ENCODE measurements around the gene COPG2.

Gene COPG2

GRCh38 chr7:130481898-130482297, 186.7 kb downstream of the COPG2 start:
- Histone ChIP-seq H3K27me3 (peaks cover 27% of the 10 kb centered on the region), H3K27ac (no peak overlapping the region), H3K36me3 (no peaks in the 10 kb centered on the region), H3K9me3 (no peaks in the 10 kb centered on the region), H3K4me3 (ENCODE audit: low read depth in 1 of 2, low read length in 1 of 2) (no peak overlapping the region), H3K4me1 (ENCODE audit: control insufficient read depth in 1 of 2, insufficient read depth in 1 of 2, low read depth in 1 of 2, low read length in 1 of 2) (peaks cover 9 to 12% of the 10 kb centered on the region in 2 experiments)
- TF ChIP-seq CTCF (IDR thresholded peaks at IDR 0.05) = no peak

GRCh38 chr7:130479716-130480400, 188.7 kb downstream of the COPG2 start:
- H3K27me3 ChIP-seq = peaks cover 7% of the 10 kb centered on the region
- H3K9me3 ChIP-seq = no peaks in the 10 kb centered on the region
- no peak overlapping the region for H3K27ac ChIP-seq
- H3K4me1 ChIP-seq (ENCODE audit: control insufficient read depth in 1 of 2, insufficient read depth in 1 of 2, low read depth in 1 of 2, low read length in 1 of 2) = no peaks in the 10 kb centered on the region
- no peak overlapping the region for H3K4me3 ChIP-seq (ENCODE audit: low read depth in 1 of 2, low read length in 1 of 2)
- TF ChIP-seq CTCF (IDR thresholded peaks at IDR 0.05) = no peak
- H3K36me3 ChIP-seq = no peaks in the 10 kb centered on the region

DNA sequence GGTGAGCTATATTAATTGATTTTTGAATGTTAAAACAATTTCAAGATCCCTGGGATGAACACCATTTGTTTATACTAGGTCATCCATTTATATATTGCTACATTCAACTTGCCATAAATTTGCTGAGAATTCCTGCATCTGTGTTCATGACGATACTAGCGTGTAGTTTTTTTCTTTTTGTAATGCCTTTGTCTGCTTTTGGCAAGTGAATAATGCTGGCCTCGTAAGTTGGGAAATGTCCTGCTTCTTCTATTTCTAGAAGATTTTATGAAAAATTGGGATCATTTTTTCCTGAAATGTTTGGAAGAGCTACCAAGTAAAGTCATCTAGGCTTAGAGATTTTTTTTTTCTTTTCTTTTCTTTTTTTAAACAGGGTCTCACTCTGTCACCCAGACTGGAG, 189.6 kb downstream of the COPG2 start:
- Histone ChIP-seq H3K4me1 (ENCODE audit: control insufficient read depth in 1 of 2, insufficient read depth in 1 of 2, low read depth in 1 of 2, low read length in 1 of 2) (no peaks in the 10 kb centered on the region), H3K27me3 (no peaks in the 10 kb centered on the region), H3K9me3 (no peaks in the 10 kb centered on the region), H3K27ac (no peak overlapping the region), H3K4me3 (ENCODE audit: low read depth in 1 of 2, low read length in 1 of 2) (no peak overlapping the region), H3K36me3 (no peaks in the 10 kb centered on the region)
- TF ChIP-seq CTCF (IDR thresholded peaks at IDR 0.05) = no peak

DNA sequence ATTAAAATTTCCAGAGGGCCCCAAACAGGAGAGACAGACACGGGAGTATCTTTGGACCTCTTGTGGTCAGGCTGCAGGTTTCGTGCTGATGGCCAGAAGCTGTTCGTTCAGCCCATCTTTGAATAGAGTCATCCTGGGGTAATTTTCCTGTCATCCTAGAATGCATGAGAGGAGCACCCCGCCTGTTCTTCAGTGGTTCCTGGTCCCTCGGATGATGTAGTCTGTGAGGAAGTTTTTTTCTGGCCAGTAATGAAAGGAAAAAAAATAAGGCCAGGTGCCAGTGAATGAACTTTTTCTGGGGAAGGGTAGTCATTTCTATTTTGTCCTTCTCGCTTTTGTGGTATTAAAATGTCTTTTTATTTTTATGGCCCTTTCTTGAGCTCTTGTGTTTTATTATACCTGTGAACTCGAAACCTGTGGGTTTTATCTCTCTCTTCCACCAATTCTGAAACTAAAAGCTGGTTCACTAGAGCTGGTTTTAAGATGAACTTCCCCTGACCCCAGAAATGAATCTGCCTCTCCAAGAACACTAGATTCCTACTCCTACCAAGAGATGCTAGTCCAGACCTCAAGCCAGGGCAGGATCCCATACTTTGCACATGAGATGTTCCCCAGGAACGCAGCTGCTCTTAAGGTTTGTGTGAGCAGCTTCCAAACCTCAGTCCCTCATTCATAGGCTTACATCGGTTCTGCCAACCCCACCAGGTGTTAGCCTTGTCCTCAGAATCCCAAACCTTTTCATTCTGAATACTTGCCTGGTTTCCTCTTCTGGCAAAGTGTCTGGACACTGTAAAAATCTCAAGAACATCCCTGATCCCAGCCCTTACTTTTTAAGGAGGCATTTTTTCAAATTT, 192.0 kb downstream of the COPG2 start:
- H3K4me3 ChIP-seq (ENCODE audit: low read depth in 1 of 2, low read length in 1 of 2) = no peak overlapping the region
- H3K27ac ChIP-seq = no peak overlapping the region
- H3K4me1 ChIP-seq (ENCODE audit: control insufficient read depth in 1 of 2, insufficient read depth in 1 of 2, low read depth in 1 of 2, low read length in 1 of 2) = peaks cover 10 to 14% of the 10 kb centered on the region in 2 experiments
- no peak for TF ChIP-seq CTCF (IDR thresholded peaks at IDR 0.05)
- no peaks in the 10 kb centered on the region for H3K9me3 ChIP-seq
- no peaks in the 10 kb centered on the region for H3K27me3 ChIP-seq
- H3K36me3 ChIP-seq = no peaks in the 10 kb centered on the region

DNA sequence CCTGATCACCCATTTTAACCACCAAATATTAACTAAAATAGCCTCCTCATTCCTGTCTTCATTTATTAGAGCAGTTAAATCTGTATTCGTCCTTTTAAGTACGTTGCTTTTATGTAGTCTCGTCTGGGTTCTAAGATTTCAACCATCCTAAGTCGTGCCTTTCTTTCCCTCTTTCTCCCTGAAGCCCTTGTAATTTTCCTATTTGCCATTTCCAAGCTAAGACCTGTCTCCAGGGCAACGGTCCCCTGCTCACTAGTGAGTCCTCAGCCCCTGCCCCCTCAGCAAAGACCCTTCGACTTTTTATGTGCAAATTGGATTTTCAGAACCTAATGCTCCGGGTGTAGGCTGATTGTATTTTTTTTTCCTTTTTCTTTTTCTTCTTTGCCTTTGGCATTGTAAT, 192.8 kb downstream of the COPG2 start:
- Histone ChIP-seq H3K36me3 (no peaks in the 10 kb centered on the region), H3K4me1 (ENCODE audit: control insufficient read depth in 1 of 2, insufficient read depth in 1 of 2, low read depth in 1 of 2, low read length in 1 of 2) (peaks cover 10 to 14% of the 10 kb centered on the region in 2 experiments), H3K4me3 (ENCODE audit: low read depth in 1 of 2, low read length in 1 of 2) (no peak overlapping the region), H3K27me3 (no peaks in the 10 kb centered on the region), H3K27ac (no peak overlapping the region), H3K9me3 (no peaks in the 10 kb centered on the region)
- no peak for TF ChIP-seq CTCF (IDR thresholded peaks at IDR 0.05)
